GM11168 (cell line): ENCODE results near the gene COMMD7.

Source experiments
- in situ Hi-C: fragments of 300-500 bp; cut with MboI; formaldehyde crosslinking; loops from one replicate; pipeline ENCODE4 v1.12.0; 2022; ENCODE audit warnings: low sequenced_read_pairs; ENCODE audit not compliant: unreplicated experiment

Gene COMMD7

DNA sequence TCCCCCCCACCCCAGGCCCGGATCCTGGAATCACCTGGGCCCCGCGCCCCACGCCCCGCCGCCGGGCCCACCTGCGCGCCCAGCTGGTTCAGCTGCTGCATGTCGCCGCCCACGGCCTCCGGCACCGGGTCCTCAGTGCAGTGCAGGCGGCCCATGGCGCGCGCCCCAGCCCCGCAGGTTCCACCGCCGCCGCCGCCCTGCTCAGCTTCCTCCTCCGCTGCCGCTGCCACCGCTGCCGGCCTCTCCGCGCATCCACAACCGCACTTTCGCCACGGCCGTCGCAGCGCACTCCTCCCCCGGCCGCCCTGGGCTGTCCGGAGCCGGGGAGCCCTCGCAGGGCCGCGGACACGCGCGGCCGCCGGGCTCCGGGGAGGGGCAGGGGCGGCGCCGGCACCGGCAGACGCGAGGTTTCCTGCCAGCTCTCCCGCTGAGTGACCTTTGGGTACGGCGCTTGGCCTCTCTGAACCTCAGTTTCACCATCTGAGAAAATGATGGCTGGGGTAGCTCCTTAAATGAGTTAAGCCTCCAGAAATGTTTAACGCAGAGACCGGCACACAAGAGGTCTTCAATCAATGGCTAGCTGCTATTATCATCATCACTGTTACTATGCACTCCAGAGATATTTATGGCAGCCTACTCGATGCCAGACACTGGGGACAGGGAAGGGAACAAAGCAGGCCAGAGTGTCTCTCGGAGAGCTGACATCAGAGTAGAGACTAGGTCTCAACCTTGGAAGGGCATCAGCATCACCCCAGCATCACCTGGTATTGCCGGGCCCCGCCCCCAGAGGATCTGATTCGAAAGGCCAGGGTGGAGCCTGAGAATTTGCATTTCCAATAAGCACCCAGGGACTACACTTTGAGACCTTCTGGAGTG is at the start of gene COMMD7:
Gene COMMD7, minus strand, starts transcription at position 231 of the 876 bp plus-strand sequence. Its CDS starts 76 bp downstream, at position 155.
- in situ Hi-C loops = no loop called here

DNA sequence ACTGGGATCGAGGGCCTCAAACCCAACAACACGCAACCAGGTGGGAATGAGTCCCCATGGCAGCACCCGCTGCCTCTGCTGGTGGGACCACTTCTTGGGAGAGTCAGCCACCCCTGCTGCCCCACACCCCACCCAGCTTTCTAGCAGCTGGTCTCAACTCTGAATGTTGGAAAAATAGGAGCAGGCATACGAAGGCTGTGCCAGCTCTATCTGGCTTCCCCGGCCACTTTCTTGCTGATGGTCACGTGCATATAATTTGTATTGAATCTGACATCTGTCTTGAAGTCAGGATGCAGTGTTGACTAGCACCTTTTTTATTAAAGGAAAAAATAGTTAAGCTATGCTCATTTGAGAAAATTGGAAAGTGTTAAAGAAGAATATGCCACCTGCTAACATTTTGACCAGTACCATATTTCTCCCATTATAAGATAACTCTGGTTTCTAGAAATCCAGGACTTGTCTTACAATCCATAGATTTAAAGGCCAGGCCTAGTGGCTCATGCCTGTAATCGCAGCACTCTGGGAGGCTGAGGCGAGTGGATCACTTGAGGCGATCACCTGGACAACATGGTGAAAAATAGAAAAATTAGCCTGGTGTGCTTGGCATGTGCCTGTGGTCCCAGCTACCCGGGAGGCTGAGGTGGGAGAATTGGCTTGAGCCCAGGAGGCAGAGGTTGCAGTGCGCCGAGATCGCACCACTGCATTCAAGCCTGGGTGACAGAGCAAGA is 49.6 kb upstream of the COMMD7 start:
- in situ Hi-C loops = no loop called here

DNA sequence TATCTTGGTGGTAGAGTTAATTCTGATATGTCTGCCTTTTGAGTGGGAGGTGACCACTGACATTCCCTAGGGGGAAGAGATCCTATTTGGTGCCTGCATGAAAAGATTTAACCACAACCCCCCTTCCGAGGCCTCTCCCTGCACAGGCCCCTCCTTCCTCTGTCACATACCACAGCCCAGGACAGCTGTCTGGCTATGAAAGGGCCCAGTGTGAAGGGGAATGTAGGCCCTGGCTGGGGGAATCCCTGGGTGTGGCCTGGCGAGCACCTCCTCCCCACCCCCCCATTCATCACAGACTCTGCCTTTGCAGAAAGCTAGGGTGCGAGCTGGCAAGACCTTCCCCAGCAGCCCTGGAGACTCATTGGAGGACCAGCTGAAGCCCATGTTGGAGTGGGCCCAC is 49.0 kb upstream of the COMMD7 start:
- in situ Hi-C loops = no loop called here

DNA sequence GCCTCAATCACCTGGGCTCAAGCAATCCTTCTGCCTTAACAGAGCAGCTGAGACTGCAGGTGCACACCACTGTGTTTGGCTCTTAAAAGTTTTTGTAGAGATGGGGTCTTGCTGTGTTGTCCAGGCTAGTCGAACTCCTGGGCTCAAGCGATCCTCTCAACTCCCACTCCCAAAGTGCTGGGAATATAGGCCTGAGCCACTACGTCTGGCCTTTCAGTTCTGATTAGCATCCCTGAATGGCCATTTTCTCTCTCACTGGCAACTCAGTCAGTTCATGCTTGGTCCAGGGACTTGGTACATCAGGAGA is 47.4 kb upstream of the COMMD7 start:
- in situ Hi-C loops = no loop called here

DNA sequence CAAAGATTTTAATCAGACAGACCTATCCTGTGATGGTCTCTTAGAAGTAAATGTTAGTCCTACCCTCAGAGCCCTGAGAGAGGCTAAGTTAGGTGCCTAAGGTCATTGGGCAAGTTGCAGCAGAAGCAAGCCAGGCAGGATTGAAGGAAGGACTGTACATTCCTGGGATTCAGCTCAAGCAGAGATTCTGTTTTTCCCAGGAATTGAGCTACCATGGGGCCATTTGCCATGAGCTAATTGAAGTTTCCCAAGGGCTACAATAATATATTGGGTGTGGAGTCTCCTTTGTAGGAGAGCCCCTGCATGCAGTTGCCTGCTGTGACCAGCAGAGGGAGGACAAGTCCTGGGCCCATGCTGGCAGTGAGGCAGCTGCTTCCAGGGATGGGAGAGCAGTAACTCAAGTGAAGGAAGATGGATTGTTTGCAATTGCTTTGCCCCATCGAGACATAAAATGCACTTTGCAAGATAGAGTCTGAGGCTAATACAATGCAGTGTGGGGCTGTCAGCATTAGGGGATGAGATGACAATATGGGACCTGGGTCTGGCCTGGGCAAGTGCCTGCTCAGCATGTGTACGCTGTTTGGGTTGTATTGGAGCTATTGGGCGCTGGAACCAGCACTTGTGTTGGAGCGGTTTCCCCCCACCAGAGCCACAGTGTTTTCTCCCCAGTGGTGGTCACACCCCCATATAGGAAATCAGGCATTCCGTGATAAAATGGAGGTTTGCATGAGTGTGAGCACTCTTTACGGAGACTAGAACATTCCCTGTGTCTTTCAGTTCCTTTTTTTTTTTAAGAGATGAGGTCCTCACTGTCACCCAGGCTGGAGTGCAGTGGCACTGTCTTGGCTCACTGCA is 46.9 kb upstream of the COMMD7 start:
- in situ Hi-C loops = no loop called here

DNA sequence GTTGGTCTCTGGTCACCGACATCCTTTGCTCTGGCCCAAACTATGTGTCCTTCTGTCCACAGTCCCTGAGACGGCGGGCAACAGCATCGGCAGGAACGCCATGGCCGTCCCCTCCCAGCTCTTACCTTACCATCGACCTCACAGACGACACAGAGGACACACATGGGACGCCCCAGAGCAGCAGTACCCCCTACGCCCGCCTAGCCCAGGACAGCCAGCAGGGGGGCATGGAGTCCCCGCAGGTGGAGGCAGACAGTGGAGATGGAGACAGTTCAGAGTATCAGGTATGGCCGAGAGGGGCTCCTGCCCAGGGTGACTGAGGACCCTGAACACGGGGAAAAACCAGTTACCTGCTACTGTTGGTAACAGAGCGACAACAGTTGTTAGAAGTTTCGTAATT is 43.9 kb upstream of the COMMD7 start:
- in situ Hi-C loops = no loop called here

DNA sequence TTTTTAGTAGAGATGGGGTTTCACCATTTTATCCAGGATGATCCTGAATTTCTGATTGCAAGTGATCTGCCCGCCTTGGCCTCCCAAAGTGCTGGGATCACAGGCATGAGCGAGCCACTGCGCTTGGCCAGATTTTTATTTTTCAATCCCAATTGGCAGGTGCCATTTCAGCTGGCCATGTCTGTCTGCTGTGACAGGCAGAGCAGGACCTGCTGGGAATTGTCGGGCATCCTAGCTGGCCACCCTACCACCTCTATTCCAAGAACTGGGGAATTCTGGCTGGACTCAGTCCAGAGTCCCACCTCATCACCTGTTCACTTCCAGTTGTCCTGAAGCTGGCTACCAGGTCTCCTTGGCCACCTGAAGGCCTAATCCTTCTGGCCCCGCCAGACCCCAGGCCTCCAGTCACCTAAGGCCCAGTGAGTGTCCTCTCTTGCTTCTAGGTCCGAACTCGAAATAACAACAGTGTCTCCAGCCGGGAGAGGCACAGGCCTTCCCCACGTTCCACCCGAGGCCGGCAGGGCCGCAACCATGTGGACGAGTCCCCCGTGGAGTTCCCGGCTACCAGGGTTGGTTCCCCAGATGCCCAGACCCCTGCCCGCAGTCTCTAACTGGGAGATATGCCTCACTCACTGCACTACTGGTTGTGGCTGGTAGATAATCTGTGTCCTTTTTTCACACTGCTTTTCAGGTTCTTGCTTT is 42.9 kb upstream of the COMMD7 start:
- in situ Hi-C loops = no loop called here

DNA sequence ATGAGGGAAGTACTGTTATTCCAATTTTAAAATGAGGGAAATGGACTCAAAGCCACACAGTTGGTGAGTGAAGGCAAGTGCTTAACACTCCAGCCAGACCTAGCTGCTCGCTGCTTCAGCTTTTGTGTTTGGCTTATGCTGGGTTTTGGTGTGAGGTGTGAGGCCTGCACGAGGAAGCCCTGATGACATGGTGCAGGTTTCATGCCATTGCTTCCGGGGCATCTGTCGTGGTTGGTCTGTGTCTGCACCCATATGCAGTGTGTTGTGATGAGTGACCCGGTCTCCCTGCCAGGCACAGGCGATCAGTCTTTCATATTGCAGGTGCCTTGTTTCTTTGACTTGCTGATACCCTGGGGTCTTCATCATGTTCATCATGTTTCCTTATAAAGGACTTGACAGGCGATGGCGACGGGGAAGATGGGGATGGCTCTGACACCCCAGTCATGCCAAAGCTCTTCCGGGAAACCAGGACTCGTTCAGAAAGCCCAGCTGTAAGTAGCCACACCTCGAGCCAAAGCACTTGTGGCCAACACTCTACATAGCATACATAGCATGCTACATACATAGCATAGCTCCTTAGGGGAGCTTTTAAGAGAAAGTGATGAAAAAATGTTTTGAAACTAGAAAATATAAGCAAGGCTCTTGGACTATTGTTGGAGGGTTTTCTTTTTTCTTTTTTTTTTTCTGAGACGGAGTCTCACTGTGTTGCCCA is 41.3 kb upstream of the COMMD7 start:
- in situ Hi-C loops = no loop called here

DNA sequence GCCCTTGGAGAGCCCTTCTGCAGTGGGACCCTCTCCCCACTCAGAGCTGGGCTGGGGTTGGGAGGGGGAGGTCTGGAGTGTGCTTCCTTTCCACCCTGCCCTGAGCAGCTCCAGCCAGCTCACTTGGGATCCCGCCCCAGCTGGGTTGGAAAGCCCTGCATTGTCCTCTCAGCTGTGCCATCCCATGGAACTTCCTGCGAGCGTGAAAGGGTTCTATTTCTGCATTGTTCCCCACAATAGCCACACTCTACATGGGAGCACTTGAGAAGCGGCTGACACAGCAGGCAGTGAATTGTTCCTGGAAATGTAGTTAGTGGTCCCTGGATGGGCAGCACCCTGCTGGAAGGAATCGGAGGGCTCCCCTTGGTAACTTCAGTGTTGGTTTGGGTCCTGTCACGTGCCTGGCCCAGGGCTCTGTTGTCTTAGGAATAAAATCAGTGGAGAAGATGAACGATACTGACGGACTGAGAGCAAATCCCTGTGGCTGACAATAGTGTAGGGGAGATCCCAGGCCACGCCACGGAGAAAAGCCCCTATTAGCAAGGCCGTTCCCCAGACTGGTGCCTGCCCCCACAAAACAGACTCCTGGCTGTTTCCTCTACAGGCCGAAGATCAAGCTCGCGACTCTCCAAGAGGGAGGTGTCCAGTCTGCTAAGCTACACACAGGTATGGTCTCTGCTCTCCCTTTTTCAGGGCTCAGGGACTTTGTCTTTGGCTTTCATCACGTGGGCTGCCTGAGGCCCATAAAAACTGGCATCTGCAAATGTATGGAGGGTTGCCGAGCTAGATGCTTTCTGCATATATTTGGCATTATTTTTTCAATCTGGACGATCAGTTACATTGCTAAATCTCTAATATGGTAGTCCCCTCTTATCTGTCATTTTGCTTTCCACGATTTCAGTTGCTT is 37.7 kb upstream of the COMMD7 start:
- in situ Hi-C loops = no loop called here

DNA sequence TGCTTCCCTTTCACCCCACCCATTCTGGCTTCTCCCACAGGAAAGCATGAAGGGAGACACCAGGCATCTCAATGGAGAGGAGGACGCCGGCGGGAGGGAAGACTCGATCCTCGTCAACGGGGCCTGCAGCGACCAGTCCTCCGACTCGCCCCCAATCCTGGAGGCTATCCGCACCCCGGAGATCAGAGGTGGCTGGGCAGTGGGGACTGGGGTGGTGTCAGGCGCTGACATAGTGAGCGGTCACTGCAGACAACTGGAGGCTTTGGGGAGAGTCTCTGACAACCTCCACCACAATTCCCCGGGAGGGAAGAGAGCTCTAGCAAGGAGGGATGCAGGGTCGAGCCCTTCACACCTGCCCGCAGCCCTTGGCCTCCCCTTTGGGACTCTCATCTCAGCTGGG is 37.0 kb upstream of the COMMD7 start:
- in situ Hi-C loops = no loop called here

DNA sequence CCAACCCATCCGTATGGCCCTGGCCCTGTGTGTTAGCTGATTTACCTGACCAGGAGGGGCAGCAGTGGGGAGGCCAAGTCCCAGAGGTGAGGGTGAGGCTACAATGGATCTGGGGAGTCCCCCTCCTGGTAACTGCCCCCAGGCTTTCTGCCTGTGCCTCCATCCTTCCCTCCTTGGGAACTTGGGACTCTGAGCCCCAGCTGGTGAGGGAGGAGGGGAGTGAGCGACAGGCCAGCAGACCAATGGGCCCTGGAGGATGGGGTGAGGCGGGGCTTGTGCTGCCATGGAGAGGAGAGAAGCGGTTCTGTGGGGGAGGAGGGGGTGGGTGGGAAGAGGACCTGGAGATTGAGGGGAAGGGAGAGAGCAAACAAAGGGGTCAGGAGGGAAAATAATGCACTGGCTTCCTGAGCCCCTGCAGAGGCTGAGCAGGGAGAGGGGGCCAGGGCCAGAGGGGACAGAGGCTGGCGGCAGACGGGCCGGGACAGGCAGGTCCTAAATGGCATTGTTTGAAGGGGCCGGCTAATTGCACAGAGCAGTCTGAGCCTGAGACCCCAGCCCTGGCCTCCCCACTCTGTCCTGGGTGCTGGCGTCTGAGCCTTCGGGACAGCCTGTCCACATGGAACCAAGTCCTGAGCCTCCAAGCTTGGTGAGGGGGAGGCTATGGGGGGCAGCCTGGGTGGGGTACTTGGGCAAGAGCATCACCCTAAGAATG is 36.4 kb upstream of the COMMD7 start:
- in situ Hi-C loops = no loop called here

DNA sequence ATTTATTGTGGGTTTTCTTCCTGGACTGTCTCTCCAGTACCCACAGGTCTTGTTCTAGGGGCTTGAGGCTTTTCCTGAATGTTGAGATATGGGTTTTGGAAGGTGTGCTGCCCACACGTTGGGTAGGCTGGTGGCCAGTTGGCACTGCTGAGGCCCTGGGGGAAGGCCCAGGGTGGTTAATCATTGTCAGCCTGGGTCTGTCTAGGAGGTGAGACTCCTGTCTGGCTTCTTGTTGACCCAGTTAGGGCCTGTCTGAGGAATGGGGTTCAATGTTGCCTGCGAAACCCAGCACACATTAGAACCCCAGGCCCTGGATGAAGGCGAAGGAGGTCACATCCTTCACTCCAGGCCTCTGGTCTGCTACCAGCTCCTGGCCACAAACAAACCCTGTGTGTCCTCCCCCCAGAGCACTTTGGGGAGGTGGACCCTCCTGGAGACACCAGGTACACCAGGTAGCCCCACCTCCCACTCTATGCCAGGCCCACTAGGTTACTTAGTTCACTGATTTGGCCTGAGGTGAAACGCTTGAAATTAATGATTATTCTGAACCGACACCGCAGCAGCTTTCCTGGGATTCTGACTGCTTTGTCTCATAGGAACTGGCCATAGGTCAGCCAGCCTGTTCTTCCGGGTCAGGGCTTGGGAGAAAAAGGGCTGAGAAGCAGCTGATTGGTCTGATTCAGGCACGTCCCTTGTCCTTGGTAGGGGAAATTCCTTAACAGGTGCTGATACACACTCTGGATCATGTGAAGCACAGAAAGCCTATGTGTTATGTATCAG is 34.1 kb upstream of the COMMD7 start:
- in situ Hi-C loops = no loop called here

DNA sequence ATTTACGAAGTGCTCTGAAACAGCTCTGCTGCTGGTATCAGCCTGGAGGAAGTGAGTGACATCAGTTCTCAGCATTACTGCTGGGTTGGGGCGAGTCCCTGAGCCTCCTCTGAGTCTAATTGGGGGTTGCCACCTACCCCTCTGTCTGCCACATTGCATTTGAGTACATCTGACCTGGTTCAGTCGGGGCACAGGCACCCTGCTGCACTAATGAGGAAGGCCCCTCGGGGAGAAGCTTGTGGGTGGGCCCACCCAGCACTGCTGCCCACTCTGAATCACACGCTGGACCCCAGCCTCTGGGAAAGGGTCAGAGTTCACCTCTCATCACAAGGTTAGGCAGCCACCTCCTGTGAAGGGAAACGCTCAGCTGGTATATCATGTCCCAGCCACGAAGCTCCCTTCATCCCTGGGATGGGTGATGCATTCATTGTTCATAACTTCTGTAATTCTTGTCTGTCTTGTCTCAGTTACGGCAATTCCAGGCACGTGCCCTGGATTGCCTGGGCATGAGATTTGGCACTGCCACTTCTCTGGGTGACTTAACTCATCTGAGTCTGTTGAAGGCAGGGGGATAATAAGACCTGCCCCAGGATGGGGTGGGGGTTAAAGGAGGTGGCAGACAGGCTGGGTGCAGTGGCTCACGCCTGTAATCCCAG is 32.2 kb upstream of the COMMD7 start:
- in situ Hi-C loops = no loop called here

DNA sequence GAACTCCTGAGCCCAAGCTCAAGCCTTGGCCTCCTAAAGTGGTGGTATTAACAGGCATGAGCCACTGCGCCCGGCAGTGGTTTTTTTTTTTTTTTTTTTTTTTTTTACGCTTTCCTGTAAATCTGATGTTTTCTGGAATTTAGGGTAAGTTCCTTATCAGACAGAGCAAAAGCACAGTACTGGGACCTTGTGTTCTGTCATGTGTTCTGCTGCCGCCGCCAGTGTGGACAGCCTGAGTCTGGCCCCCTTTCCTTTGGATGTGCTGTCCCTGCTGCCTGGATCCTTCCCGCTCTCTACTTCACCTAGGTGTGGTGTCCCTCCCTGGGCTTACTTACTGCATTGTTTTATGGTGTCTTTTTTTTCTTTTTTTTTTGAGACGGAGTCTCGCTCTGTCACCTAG is 30.6 kb upstream of the COMMD7 start:
- in situ Hi-C loops = loop anchor here (5.0 to 25.0 kb wide), 2 partner anchors 102 to 237 kb away; partner anchors contain the start of gene C20orf203

DNA sequence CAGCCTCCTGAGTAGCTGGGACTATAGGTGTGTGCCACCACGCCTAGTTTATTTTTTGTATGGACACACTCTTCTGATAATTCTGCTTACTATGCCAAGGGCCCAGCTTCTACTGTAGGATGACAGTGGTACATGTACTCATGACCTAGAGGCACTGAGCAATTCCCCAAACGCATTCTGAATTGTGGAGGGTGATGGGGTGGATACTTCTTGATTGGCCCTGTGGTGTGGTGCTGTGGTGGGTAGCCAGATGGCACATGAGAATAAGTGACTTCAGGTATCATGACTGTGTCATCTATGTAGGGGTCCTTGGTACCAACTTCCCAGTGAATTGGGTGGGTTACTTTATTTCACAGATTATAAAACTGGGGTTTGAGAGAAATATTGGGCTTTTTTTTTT is 30.0 kb upstream of the COMMD7 start:
- in situ Hi-C loops = loop anchor here (5.0 to 25.0 kb wide), 2 partner anchors 101 to 236 kb away; partner anchors contain the start of gene C20orf203

DNA sequence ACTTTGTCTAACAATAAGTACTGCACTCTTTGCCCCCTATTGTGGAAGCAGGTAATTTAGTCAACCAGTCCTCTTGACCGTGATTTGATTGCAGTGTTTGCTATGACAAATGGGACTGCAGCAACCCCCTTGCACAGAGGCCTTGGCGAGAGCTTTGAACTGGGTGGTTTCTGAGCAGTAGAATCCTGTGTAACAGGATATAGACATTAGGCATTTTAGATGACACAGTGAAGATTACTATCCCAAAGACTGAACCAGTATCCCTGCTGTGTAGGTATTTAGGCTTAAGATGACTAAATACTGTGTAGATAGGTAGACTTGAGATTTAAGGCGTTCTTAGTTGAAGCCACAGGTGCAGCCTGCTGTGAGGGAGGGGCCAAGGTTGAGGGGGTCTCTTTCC is 28.8 kb upstream of the COMMD7 start:
- in situ Hi-C loops = loop anchor here (5.0 to 25.0 kb wide), 2 partner anchors 100 to 235 kb away; partner anchors contain the start of gene C20orf203
